Dermis microvascular lymphatic vessel endothelial cell (primary cell): ENCODE measurements around the gene MAGEF1. TPM values are rescaled to one million over a fixed set of nuclear protein-coding genes. Genes with fewer than 3 reads are reported as not detected.

ENCODE experiments used
- DNase-seq, 2 donors: peaks; one replicate each; pipeline versions ENCODE4 v3.0.0 to v3.0.0-alpha.2; 2010; ENCODE audit warnings: low read depth in 2 of 2
- total RNA-seq: library from RNA; depleted of rRNA; stranded (reverse); fragments of >200 nt; gene quantifications from 2 replicates; pipeline ENCODE4 v1.2.1, GENCODE V29; 2014

MAGEF1 gene
- total RNA-seq, 1 donor from 2014 or later, result 9.6 TPM

DNA sequence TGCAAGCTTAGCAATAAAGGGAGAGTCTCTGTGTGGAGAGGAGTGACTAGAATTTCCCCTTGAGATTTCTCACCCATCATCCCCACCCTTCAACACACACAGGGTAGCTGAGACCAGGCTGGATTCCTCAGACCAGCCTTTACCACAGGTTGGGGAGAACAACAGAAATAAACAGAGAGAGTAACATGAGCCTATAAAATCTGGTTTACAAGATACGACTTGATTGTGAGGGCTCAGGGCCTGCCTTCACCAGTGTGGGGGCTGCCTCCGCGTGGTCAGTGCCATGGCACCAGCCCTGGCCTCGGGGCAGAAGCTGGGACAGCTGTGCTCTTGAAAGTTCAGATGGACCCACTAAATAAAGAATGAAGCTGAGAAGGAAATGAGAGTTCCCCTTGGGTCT is 14.6 kb upstream of the MAGEF1 start:
- no peak for DNase-seq

DNA sequence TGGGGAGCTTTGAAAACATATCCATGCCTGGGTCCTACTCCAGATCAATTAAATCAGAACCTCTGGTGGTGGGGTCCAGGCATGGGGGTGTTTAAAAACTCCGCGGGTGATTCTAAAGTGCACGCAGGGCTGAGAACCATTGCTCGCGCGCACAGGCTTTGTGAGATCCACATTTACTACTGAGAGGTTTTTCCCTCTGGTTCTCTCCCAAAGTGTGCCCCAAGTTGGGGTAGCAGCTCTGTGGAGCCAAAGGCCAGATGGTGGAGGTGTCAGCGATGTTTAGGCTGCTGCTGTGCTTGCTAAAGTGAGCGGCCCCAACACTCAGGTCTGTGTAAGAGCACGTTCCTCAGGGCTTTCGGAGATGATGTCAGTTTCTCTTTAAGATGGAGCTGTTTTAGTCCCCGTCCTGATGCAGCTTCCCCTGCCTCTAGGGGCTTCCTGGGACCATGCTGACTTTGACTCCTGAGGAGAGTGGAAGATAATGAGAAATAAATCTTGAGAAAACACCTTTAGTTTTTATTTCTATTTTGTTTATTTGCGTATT is 13.4 kb upstream of the MAGEF1 start:
- DNase-seq, result no peak

DNA sequence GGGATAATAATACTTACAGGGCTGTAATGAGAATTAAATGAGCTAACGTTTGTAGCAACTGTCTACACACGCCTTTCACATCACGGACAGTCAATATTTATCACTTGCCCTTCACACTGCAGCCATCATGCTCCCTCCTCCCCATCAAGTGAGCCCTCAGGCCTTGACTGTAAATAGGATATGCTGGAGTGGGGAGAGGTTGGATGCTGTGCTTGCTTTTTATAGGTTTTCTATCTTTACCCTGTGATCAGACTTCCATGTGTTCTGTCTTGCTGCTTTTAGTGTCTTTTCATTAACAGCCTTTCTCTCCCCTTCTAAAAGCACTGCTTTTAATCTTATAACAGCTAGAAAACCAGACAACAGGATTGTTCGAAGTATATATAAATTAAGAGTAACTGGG is 12.8 kb upstream of the MAGEF1 start:
- no peak for DNase-seq

DNA sequence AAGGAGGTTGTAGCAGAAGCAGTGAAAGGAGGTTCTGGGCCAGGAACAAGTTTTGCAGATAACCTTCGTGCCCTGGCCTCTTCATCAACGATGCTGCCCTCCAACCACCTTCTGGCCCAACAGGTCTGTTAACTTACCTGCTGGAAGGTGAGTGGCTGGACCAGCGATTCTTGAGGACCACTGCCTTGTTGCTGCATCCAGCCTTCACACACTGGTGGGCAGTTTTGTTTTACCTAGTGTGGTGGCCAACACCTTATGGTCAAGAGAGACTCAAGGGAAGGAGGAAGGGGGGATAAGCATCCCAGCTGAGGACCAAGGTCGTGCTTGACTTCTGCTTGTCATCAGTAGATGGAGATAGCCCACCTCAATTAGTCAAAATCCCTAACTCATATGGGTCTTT is 7.8 kb upstream of the MAGEF1 start:
- no peak for DNase-seq

DNA sequence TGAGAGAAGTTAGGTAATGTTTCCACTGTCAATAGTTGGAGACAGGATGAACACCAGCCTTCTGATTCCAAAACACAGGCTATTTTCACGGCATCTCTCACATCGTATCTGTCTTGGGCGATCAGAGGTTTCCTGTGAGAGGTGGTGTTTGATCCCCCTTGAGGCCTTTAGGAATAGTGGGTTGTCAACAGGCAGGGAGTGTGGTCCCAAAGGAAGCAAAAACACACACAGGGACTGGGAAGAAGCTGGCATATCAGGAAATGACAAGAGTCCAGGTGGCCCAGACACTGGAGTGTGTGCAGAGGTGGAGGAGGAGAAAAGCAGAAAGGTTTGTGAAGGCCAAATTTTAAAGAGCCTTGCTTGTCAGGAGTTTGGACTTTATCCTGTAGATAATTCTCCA is 6.6 kb upstream of the MAGEF1 start:
- DNase-seq, result no peak

DNA sequence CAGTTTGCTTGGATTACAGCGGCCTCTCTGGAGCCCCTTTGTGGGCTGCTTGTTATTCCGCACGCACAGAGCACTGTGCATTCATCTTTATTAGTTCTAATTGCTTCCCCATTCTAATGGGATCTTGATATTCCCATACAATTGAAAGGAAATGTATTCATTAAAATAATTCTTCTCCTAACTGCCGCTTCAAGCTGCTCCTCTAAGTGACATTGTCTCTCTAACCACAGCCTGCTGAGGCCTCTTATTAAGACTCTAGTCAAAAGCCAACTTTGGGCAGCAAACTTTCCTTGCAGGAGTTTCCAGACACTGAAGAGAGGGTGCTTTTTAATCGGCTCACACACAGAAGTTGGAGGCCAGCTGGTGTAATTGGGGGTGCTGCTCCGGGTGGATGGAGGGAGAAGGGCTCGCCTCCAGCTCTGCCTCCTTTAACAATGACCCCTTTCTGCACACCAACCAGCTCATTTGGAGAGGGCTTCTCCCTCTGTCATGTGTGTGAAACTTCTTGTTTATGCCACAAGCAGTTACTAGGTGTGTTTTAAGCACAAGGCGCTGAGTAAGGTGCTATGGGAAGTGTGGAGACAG is 5.6 kb upstream of the MAGEF1 start:
- no peak for DNase-seq

DNA sequence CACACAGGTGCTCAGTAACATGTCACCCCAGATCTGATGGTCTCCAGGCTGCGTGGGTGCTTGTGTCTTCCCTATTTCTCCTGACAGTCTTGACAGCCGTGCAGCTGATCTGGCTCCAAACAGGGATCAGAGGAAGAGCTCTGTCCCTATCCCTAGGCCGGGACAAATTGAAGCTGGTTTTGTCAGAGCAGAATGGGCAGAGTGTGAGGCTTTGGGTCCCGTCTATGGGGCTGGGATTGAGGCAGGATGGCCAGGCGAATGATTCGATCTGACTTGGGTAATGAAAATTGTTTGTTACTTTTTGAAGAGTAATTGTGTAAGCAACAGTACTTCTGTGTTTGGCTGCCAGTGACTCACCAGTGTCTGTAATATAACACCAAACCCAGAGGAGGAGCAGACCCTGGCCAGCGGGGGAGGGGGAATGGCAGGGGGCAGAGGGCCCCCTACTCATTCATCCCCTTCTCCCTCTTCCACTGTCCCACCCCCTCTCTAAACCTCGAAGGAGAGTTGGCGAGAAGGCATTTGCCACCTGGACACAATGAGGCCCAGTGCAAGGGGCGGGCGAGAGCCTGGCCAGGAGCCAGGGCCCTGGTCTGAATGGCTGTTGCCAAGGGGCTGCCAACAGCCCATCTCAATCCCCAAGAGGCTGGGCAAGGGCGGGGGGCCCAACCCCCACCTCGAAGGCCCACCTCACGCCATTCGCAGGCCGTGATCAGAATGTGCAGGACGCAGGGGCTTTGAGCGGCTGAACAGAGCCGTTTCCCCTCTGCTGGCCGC is 4.9 kb upstream of the MAGEF1 start:
- DNase-seq, result no peak

DNA sequence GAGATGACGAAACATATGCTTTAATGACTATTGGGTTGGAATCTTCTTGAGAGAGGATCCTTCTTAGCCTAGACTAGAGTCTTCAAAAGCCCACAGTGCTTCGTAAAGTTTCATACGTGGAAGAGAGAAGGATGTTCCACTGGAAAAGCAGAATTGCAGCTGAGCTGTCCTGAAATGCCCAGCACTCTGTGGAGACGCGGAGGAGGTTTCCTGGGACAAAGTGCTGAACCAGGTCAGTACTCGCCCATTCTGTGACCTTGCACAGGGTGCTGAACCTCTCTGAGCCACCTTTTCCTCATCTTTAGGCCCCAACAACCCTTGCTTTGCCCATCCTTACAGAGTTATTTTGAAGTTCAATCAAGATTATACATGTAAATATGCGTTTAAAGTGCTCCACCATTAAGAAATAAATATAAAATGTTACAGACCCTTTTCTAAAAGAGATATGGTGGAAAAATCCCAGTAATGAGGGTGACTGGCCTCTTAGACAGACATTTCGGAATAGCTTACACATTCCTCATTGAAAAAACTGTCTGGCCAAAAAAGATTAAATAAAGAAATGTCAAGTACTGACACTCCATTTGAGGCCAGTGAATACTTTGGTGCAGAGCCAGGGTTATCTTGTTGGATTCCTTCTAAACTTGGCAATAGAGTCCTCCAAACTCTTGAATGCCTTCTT is 4.2 kb upstream of the MAGEF1 start:
- no peak for DNase-seq

DNA sequence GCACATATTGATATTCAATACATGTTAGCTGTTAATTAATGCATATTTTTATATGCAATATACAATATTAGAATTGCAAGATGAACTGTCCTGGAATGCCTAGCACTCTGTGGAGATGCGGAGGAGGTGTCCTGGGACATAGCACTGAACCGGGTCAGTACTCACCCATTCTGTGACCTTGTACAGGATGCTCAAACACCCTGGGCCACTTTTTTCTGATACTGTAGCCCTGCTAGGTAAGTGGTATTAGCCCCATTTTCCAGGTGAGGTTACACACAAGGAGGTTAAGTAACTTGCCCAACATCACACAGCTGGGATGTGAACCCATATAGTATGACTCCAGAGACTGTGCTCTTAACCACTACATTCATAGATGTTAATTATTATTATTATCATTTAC is 1.7 kb upstream of the MAGEF1 start:
- no peak for DNase-seq

DNA sequence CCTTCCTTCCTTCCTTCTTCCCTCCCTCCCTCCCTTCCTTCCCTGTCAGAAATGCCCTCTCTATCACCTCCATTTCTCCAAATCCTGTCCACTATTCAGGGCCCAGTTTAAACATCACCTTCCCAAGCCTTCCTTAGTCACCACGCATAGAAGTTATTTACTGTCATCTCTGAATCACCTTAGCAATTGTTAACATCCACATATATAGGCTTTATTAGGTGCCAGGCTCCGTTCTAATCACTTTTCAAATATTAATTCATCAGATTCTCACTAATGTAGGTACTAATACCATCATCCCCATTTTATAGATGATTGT is 1.1 kb upstream of the MAGEF1 start:
- DNase-seq, result no peak

DNA sequence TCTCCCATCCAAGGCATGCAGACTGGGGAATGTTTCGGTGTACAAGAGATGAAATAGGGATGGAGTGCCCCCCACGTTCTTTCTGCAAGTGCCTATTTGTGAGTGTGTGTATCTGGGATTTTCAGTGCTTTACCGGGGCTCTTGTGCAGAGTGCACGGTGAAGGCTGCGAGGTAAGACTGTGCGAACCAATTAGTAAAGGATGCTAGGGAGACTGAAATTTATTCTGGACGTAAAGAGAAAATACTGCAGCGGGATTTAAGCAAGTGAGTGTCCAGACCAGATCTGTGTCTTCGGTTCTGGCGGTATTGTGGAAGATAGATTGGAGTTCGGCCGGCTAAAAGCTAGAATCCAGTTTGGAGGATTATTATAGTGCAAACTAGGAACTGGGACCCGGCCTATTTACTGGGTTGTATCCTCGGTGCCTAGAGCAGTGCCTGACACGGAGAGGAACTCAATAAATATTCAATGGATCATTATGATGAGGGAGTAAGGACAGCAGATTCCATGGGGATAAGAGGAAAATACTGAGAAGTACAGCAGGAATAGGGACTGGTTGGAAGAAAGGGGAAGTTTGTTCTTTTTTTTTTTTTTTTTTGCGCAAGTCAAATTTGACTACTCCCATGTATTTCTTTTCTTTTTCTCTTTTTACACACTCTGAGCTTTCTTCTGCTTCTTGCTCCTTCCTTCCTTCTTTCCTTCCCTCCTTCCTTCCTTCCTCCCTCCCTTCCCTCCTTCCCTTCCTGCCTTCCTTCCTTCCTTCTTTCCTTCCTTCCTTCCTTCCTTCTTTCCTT is 580 bp upstream of the MAGEF1 start:
- no peak for DNase-seq

DNA sequence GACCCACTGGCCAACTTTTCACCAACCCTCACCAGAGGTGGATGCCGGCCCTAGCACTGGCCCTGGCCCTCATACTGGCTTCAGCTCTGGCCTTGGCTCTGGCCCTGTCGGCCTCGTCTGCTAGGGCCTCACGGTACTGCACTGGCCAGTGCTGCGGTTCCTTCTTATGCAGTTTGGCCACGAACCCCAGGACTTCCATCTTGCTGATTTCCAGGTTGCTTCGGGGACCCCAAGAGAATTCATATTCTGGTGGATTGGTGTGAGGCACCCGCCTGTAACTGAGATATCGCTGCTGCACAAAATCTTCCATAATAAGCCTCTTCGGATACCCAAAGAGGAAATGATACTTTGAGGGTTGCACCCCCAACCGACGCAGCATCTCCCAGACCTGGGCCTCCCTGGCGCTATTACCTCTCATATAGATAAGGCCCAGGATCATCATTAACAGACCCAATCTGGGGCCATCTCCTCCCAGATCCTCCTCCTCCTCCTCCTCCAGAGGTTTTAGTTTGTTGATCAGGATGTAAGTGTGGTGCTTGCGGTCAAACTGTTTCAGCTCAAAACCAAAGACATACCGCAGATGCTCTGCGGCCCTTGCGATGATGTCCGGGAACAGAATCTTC is 883 bp downstream of the MAGEF1 start:
- no peak for DNase-seq

DNA sequence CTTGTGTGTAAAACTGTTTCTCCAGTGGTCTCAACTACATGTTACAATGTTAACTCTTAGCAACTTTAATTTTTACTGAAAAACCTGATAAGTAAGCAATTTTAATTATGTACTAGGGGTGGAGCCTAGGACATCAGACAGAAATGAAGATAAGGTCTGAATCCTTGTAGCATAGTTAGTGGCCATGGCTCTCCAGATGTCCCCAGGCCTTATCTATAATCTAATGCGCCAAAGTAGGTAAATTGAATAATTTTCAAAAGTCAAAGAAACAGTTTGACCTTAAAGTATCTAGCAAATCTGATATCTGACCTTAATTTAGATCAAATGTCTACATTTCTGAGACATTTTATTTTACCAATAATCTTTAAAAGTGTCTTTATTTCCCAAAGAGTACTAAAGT is 8.2 kb downstream of the MAGEF1 start:
- no peak for DNase-seq

DNA sequence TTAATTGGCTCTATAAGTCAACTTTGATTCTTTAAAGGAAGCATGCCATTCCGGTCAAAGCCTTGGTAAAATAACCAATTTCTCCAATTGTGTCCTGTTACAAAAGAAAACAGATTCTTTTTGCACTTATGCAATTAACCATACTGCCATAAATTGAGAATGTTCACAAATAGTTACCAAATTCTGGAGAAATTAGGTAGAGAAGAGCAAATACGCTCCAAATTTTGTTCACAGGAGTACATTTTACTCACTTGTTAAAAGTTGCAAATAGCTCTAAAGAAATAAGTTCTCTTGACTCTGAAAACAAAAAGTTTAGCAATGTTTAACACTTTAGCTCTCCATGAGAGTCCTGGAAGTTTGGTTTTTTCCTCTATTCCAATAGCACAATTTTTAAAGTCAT is 11.1 kb downstream of the MAGEF1 start:
- no peak for DNase-seq

DNA sequence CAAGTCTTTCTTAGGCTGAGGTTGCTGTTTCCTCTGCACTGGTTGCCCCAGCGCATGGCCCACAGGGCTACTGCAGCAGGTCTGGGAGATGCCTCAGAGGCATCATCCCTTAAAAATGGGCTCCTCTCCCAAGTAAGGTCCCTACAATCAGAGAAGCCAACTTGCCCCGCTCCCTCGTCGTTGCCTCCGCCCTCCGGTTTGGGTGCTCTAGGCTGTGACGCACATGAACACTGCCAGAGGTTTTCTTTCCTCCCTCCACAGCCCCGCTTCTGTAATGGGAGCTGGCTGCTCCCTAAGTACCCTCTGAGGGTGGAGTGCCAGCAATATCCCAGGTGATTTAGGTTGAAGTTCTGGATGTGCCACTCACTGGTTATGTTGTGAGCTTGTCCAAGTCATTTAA is 14.0 kb downstream of the MAGEF1 start:
- DNase-seq, result no peak

DNA sequence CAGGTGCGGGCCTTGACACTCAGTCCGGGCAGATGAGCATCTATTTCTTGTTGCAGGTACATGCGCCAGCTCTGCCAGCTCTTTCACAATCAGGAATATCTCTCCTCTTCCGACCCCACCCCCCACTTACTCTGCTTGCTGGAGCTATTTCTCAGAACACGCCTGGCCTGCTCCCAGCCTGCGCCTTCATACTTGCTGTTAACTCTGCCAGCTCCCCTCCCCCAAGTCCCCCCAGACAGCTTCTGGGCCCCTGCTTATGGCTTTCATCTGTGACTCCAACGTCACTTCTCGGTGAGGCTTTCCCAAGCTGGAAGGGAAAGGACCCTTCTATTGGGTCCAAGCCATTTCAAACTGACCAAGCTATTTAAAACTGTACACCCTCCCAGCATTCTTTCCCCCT is 15.2 kb downstream of the MAGEF1 start:
- DNase-seq, result no peak

DNA sequence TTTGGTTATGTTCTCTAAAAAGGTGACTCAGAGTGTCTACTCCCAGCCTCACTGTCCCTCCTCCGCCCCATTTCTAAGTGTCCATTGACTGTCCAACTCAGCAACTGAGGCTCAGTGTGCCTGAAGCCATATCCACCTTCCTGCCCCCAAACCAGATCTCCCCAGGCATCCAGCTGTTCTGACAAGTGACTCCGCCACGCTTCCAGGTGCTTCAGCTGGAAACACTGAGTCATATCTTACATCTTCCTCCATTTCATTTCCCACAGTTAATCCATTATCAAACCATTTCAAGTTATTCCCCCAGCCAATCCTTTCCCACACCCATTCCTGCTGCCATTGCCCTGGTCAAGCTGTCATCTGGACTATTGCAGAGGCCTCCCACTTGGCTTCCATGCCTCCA is 17.1 kb downstream of the MAGEF1 start:
- no peak for DNase-seq

DNA sequence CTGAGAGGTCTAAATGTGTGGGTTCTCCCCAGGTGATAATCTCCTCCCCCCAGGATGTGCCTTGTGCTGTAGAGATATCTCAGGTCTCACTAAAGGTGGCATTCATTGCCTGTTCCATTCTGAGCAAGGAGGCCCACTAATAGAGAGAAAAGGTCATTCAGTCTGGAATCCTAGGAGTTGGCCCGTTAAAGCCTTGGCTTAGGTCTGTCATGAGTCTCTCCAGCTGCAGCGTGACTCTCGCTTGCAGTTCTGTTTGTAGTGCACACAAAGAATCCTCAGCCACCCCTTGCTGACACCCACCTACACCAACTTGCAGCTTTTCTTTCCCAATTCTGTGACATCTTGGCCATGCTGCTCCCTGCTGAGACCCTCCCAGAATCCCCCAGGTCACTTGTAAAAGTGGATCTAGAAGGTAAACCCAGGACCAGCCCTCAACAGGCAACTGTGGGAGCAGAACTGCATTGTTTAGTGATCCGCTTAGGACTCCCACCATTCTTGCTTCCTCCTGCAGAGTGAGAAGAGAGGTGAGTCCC is 17.7 kb downstream of the MAGEF1 start:
- peak in 1 of 2 donors; percentile 26 for DNase-seq

DNA sequence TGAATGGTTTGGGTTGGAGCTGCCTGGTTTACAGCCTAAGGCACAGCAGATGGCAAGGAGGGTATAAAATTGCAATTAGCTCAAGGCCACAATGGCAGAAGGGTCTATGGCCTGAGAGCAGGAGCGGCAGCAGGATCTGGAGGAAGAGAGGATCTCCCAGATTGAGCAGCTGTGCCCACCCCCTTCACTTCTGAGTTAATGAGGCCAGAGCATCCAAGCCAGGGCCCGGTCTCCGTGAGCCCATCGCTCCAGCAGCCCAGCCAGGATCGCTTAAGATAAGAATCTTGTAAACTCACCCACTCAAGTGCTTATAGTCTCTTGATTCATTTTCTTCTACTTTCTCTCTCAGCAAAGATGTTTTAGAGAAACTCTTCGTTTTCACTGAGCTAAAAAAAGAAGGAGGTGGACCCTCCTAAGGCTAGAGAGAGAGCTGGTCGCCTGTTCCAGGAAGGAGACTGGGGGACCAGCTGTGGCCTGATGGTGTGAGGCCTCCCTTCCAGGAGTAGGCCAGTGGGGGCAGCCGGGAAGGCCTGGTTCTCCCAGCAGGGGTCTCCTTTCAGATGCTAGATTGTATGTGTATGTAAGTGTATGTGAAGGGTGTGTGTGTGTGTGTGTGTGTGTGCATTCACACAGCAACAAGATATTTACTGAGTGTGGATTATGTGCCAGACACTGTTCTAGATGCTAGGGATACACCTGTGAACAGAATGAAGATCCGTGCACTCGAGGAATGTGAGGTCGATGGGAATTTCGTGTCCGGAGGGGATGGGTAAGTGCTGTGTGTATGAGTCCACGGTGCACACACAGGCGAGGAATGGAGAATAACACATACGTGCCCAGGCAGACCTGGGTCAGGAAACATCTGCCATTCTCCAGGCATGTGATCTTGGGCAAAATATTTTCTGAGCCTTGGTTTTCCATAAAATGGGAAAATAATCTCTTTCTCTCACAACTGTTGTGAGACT is 18.6 kb downstream of the MAGEF1 start:
- DNase-seq, result peak; percentile 63 to 81
